Liver (tissue), 9 donors: ENCODE measurements around the gene DDB1. TPM values are rescaled to one million over a fixed set of nuclear protein-coding genes. Genes with fewer than 3 reads are reported as not detected.

Source experiments
- DNase-seq: peaks from one replicate; pipeline ENCODE4 v3.0.0-alpha.2; 2017; ENCODE audit warnings: low spot score
- H3K27ac ChIP-seq, 2 donors: one replicate each; pipeline ENCODE4 v1.7.0; 2013; ENCODE audit warnings: inconsistent platforms in 2 of 2, low read length in 2 of 2, control low read depth in 1 of 2, low read depth in 1 of 2, mild to moderate bottlenecking in 1 of 2
- H3K27me3 ChIP-seq, 4 donors: one replicate each; pipeline versions ENCODE4 v1.6.1 to v1.7.0; 2013; ENCODE audit warnings: low read length in 3 of 4, inconsistent platforms in 1 of 4, mild to moderate bottlenecking in 1 of 4, moderate library complexity in 1 of 4; ENCODE audit not compliant: control insufficient read depth in 4 of 4, insufficient read depth in 4 of 4
- H3K36me3 ChIP-seq, 4 donors: one replicate each; pipeline versions ENCODE4 v1.6.1 to v1.7.0; 2013; ENCODE audit warnings: low read length in 3 of 4, mild to moderate bottlenecking in 3 of 4, low read depth in 1 of 4, moderate library complexity in 1 of 4; ENCODE audit not compliant: control insufficient read depth in 4 of 4, insufficient read depth in 3 of 4
- H3K4me1 ChIP-seq, 4 donors: one replicate each; pipeline versions ENCODE4 v1.6.1 to v1.7.0; 2013; ENCODE audit warnings: low read length in 3 of 4, mild to moderate bottlenecking in 3 of 4, moderate library complexity in 1 of 4; ENCODE audit not compliant: control insufficient read depth in 4 of 4, insufficient read depth in 4 of 4
- H3K4me3 ChIP-seq, 3 donors: one replicate each; pipeline versions ENCODE4 v1.6.1 to v1.7.0; 2013; ENCODE audit warnings: low read length in 3 of 3, control low read depth in 1 of 3, low read depth in 1 of 3, mild to moderate bottlenecking in 1 of 3
- H3K9ac ChIP-seq, 2 donors: one replicate each; pipeline ENCODE4 v1.7.0; 2013; ENCODE audit warnings: low read length in 2 of 2, mild to moderate bottlenecking in 2 of 2, moderate library complexity in 2 of 2, control low read depth in 1 of 2, low read depth in 1 of 2
- H3K9me3 ChIP-seq, 4 donors: one replicate each; pipeline versions ENCODE4 v1.6.1 to v1.7.0; 2013; ENCODE audit warnings: low read length in 3 of 4; ENCODE audit not compliant: control insufficient read depth in 4 of 4
- EGR1 ChIP-seq, 2 donors: IDR thresholded peaks; 2 replicates each; pipeline ENCODE4 v1.6.1; 2016 to 2018; ENCODE audit warnings: antibody characterized with exemption in 2 of 2, low read depth in 2 of 2
- FOXA1 ChIP-seq: IDR thresholded peaks from 2 replicates; pipeline ENCODE4 v1.6.1; 2016; ENCODE audit warnings: antibody characterized with exemption
- FOXA2 ChIP-seq: IDR thresholded peaks from 2 replicates; pipeline ENCODE4 v1.6.1; 2016; ENCODE audit warnings: antibody characterized with exemption
- HNF4A ChIP-seq, 2 donors: conservative IDR thresholded peaks; 2 replicates each; pipeline ENCODE4 v1.6.1; 2016; ENCODE audit warnings: antibody characterized with exemption in 2 of 2, mild to moderate bottlenecking in 2 of 2
- HNF4G ChIP-seq: IDR thresholded peaks from 2 replicates; pipeline ENCODE4 v1.6.1; 2016; ENCODE audit warnings: antibody characterized with exemption
- JUND ChIP-seq, 2 donors: IDR thresholded peaks; 2 replicates each; pipeline ENCODE4 v1.6.1; 2016; ENCODE audit warnings: antibody characterized with exemption in 2 of 2
- MAX ChIP-seq: IDR thresholded peaks from 2 replicates; pipeline ENCODE4 v1.6.1; 2016; ENCODE audit warnings: antibody characterized with exemption
- NR2F2 ChIP-seq: IDR thresholded peaks from 2 replicates; pipeline ENCODE4 v1.6.1; 2016; ENCODE audit warnings: antibody characterized with exemption
- RAD21 ChIP-seq, 2 donors: IDR thresholded peaks; 2 replicates each; pipeline ENCODE4 v1.6.1; 2016; ENCODE audit warnings: antibody characterized with exemption in 2 of 2, mild to moderate bottlenecking in 2 of 2
- YY1 ChIP-seq: IDR thresholded peaks from 2 replicates; pipeline ENCODE4 v1.6.1; 2016; ENCODE audit warnings: antibody characterized with exemption, mild to moderate bottlenecking
- ZBTB33 ChIP-seq: IDR thresholded peaks from 2 replicates; pipeline ENCODE4 v1.6.1; 2016; ENCODE audit warnings: antibody characterized with exemption
- WGBS: extraction: QIAGEN DNeasy Blood & Tissue Kit; methylation state at CpG from one replicate; pipeline ENCODE4 v1.1.7; 2013; 5-methylcytosine and 5-hydroxymethylcytosine counted together
- polyA plus RNA-seq, 2 donors: library from polyadenylated mRNA; stranded (reverse) in 1 of 2; unstranded in 1 of 2; fragments of 200-250 nt in 1 of 2; fragments of >200 nt in 1 of 2; fragmentation: Nextera tagmentation in 1 of 2; extraction: Ambion mirVana in 1 of 2; gene quantifications; one replicate each; pipeline versions ENCODE4 v1.2.1 to v1.2.3, GENCODE V29; 2013 to 2015
- total RNA-seq, 2 donors: library from RNA; depleted of rRNA; stranded (reverse); fragments of >200 nt; gene quantifications; one replicate each; pipeline ENCODE4 v1.2.3, GENCODE V29; 2014
- TF ChIP-seq, protein P1 (sequence below): fragments of 150-350 bp; IDR thresholded peaks from 2 replicates; pipeline ENCODE4 v1.5.1; 2017; ENCODE audit warnings: improper control_type of control experiment, low read depth, low read length; ENCODE audit not compliant: missing input control
- TF ChIP-seq, protein P2 (sequence below): IDR thresholded peaks from 2 replicates; pipeline ENCODE4 v1.6.1; 2016; ENCODE audit warnings: antibody characterized with exemption, mild to moderate bottlenecking
- TF ChIP-seq, protein P3 (sequence below): IDR thresholded peaks from 2 replicates; pipeline ENCODE4 v1.6.1; 2016; ENCODE audit warnings: antibody characterized with exemption
- donor health status: healthy.
- donor health status: healthy.
- donor health status: healthy.
- donor health status: healthy.
- donor health status: healthy.

DDB1 gene
- total and polyA plus RNA-seq, 4 donors: 37.5 to 146 (median 88.9) TPM

DNA sequence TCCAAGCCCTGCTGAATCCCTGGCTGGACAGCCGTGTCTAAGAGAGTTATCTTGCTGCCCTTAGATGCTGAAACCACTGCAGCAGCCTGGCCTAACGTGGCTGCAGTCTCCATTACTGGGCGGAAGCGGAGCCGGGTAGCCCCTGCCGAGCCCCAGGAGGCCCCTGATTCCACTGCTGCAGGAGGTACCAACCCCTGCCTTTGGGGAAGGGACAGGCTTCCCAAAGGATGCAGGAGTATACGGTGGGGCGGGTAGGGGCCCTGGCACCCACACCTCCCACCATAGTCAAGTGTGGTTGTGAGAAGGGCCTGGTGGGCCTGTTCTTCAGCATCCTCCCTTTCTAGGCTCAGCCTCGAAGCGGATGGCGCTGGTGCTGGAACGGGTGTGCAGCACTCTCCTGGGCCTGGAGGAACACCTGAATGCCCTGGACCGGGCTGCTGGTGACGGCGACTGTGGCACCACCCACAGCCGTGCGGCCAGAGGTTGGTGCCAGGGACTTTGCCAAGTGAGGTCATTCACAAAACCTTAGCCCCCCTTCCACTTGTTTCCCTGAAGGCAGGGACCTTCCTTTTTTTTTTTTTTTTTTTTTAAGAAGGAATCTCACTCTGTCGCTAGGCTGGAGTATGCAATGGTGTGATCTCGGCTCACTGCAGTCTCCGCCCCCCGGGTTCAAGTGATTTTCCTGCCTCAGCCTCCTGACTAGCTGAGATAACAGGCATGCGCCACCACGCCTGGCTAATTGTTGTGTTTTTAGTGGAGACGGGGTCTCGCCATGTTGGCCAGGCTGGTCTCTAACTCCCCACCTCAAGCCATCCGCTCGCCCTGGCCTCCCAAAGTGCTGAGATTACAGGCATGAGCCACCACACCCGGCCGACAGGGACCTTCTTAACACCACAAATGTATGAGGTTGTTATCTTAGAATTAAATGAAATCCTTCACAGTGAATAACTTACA is 11.2 kb upstream of the DDB1 start:
- 86% methylated on average over 29 of the region's 29 CpGs for WGBS
- Histone ChIP-seq H3K27me3 (no peaks in the 10 kb centered on the region), H3K27ac (no peak overlapping the region), H3K4me1 (peaks cover 0 to 6% (median 0%) of the 10 kb centered on the region in 4 donors), H3K9me3 (no peaks in the 10 kb centered on the region), H3K36me3 (peaks cover 2 to 68% (median 35%) of the 10 kb centered on the region in 4 donors), H3K9ac (no peak overlapping the region), H3K4me3 (no peak overlapping the region)
- no peak for DNase-seq
- TF ChIP-seq HNF4G (no peak), JUND (IDR thresholded peaks at IDR 0.05) (no peak), FOXA1 (no peak), NR2F2 (no peak), YY1 (no peak)
- TF ChIP-seq, protein P1, sequence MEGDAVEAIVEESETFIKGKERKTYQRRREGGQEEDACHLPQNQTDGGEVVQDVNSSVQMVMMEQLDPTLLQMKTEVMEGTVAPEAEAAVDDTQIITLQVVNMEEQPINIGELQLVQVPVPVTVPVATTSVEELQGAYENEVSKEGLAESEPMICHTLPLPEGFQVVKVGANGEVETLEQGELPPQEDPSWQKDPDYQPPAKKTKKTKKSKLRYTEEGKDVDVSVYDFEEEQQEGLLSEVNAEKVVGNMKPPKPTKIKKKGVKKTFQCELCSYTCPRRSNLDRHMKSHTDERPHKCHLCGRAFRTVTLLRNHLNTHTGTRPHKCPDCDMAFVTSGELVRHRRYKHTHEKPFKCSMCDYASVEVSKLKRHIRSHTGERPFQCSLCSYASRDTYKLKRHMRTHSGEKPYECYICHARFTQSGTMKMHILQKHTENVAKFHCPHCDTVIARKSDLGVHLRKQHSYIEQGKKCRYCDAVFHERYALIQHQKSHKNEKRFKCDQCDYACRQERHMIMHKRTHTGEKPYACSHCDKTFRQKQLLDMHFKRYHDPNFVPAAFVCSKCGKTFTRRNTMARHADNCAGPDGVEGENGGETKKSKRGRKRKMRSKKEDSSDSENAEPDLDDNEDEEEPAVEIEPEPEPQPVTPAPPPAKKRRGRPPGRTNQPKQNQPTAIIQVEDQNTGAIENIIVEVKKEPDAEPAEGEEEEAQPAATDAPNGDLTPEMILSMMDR: no peak

DNA sequence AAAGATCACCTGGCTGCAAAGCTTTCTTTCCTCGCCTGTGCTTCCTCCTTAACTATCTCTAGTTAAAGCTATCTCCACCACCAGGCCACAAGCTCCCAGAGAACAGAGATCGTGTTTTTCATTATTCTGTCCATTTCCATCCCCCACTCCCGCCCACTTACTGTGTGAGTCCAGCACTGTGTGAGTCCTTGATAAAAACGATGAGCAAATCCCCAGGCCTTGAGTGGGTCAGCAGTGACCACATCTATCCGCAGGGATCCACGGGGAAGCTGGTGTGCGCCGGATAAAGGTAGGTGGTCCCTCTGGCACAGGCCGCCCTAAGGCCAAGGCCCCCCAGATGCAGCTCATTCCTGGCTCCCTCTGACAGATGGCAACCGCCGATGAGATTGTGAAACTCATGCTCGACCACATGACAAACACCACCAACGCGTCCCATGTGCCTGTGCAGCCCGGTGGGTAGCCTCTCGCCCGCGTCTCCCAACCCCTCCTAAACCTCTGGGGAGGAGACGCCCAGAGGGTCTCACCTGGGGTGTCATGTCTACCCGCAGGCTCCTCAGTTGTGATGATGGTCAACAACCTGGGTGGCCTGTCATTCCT is 9.4 kb upstream of the DDB1 start:
- 81% methylated on average over 20 of the region's 20 CpGs for WGBS
- Histone ChIP-seq H3K4me1 (peaks cover 0 to 3% (median 0%) of the 10 kb centered on the region in 4 donors), H3K36me3 (peaks cover 5 to 74% (median 42%) of the 10 kb centered on the region in 4 donors), H3K27me3 (no peaks in the 10 kb centered on the region), H3K9ac (no peak overlapping the region), H3K4me3 (no peak overlapping the region), H3K27ac (no peak overlapping the region), H3K9me3 (no peaks in the 10 kb centered on the region)
- TF ChIP-seq, protein P2, sequence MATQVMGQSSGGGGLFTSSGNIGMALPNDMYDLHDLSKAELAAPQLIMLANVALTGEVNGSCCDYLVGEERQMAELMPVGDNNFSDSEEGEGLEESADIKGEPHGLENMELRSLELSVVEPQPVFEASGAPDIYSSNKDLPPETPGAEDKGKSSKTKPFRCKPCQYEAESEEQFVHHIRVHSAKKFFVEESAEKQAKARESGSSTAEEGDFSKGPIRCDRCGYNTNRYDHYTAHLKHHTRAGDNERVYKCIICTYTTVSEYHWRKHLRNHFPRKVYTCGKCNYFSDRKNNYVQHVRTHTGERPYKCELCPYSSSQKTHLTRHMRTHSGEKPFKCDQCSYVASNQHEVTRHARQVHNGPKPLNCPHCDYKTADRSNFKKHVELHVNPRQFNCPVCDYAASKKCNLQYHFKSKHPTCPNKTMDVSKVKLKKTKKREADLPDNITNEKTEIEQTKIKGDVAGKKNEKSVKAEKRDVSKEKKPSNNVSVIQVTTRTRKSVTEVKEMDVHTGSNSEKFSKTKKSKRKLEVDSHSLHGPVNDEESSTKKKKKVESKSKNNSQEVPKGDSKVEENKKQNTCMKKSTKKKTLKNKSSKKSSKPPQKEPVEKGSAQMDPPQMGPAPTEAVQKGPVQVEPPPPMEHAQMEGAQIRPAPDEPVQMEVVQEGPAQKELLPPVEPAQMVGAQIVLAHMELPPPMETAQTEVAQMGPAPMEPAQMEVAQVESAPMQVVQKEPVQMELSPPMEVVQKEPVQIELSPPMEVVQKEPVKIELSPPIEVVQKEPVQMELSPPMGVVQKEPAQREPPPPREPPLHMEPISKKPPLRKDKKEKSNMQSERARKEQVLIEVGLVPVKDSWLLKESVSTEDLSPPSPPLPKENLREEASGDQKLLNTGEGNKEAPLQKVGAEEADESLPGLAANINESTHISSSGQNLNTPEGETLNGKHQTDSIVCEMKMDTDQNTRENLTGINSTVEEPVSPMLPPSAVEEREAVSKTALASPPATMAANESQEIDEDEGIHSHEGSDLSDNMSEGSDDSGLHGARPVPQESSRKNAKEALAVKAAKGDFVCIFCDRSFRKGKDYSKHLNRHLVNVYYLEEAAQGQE: no peak
- no peak for TF ChIP-seq FOXA1
- TF ChIP-seq NR2F2: no peak
- no peak for TF ChIP-seq FOXA2
- no peak for TF ChIP-seq ZBTB33
- TF ChIP-seq, protein P1: no peak
- no peak for TF ChIP-seq HNF4G
- TF ChIP-seq EGR1 (IDR thresholded peaks at IDR 0.05; ENCODE audit: low read depth in 2 of 2): no peak
- no peak for TF ChIP-seq MAX
- TF ChIP-seq, protein P3, sequence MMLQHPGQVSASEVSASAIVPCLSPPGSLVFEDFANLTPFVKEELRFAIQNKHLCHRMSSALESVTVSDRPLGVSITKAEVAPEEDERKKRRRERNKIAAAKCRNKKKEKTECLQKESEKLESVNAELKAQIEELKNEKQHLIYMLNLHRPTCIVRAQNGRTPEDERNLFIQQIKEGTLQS: no peak
- no peak for TF ChIP-seq RAD21 (IDR thresholded peaks at IDR 0.05)
- TF ChIP-seq YY1: no peak
- TF ChIP-seq HNF4A (conservative IDR thresholded peaks at IDR 0.05): no peak
- no peak for DNase-seq
